NB4 (cell line): Measurements from ENCODE around the gene CHCHD5.

Experiments
- MYC ChIP-seq: IDR thresholded peaks from 2 replicates; pipeline ENCODE4 v1.6.1; 2011; ENCODE audit warnings: low read depth, low read length
- POLR2A ChIP-seq: IDR thresholded peaks from 2 replicates; pipeline ENCODE4 v1.6.1; 2011; ENCODE audit warnings: mild to moderate bottlenecking; ENCODE audit not compliant: insufficient read length; ENCODE audit errors: extremely low read depth
- TF ChIP-seq, protein P1 (sequence below): IDR thresholded peaks from one replicate; pipeline ENCODE4 v1.5.1; 2012; ENCODE audit warnings: low read depth, low read length

DNA sequence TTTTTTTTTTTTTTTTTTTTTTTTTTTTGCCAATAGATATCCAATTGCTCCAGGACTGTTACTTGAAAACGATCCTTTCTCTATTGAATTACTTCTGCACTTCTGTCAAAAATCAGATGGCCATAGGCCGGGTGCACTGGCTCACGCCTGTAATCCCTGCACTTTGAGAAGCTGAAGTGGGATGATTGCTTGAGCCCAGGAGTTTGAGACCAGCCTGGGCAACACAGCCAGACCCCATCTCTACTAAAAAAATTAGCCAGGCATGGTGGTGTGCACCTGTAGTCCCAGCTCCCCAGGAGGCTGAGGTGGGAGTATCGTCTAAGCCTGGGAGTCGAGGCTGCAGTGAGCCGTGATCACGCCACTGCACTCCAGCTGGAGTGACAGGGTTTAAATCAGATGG lies 4.3 kb upstream of the CHCHD5 start:
- TF ChIP-seq, protein P1, sequence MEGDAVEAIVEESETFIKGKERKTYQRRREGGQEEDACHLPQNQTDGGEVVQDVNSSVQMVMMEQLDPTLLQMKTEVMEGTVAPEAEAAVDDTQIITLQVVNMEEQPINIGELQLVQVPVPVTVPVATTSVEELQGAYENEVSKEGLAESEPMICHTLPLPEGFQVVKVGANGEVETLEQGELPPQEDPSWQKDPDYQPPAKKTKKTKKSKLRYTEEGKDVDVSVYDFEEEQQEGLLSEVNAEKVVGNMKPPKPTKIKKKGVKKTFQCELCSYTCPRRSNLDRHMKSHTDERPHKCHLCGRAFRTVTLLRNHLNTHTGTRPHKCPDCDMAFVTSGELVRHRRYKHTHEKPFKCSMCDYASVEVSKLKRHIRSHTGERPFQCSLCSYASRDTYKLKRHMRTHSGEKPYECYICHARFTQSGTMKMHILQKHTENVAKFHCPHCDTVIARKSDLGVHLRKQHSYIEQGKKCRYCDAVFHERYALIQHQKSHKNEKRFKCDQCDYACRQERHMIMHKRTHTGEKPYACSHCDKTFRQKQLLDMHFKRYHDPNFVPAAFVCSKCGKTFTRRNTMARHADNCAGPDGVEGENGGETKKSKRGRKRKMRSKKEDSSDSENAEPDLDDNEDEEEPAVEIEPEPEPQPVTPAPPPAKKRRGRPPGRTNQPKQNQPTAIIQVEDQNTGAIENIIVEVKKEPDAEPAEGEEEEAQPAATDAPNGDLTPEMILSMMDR = no peak
- TF ChIP-seq POLR2A (no peak), MYC (no peak)
